Measurements from ENCODE around the gene ZNF367.
"Not testable (repeated sequence)": the region's sequence is repeated elsewhere in the genome, so short reads cannot be mapped to it uniquely, and the experiment has no call there.

The ZNF367 gene

GRCh38 chr9:96378187-96378586 is 40.0 kb downstream of the ZNF367 start:
- peaks cover 3% of the 10 kb centered on the region; the same call in 1 of the 2 replicates for H3K36me3 ChIP-seq (ENCODE audit: insufficient read depth, low read length)
- H3K4me1 ChIP-seq (ENCODE audit: insufficient read depth, low read length): peaks cover 11% of the 10 kb centered on the region
- H3K9me3 ChIP-seq (ENCODE audit: control insufficient read depth, insufficient read depth, low read length): no peaks in the 10 kb centered on the region
- no peak overlapping the region for H3K9ac ChIP-seq (ENCODE audit: low read depth, low read length)

- H3K9ac ChIP-seq (ENCODE audit: low read depth, low read length): no peak overlapping the region
- H3K36me3 ChIP-seq (ENCODE audit: insufficient read depth, low read length): peaks cover 3% of the 10 kb centered on the region; the same call in 1 of the 2 replicates
- H3K9me3 ChIP-seq (ENCODE audit: control insufficient read depth, insufficient read depth, low read length): no peaks in the 10 kb centered on the region
- H3K4me1 ChIP-seq (ENCODE audit: insufficient read depth, low read length): peaks cover 11% of the 10 kb centered on the region
Measured at GRCh38 chr9:96376891-96377874, 41.0 kb downstream of the ZNF367 start.

GRCh38 chr9:96375507-96375906 is 42.7 kb downstream of the ZNF367 start:
- not testable (repeated sequence) for H3K36me3 ChIP-seq (ENCODE audit: insufficient read depth, low read length); H3K9ac ChIP-seq (ENCODE audit: low read depth, low read length); H3K9me3 ChIP-seq (ENCODE audit: control insufficient read depth, insufficient read depth, low read length)
- H3K4me1 ChIP-seq (ENCODE audit: insufficient read depth, low read length): peaks cover 11% of the 10 kb centered on the region

GRCh38 chr9:96367943-96368342 is 50.2 kb downstream of the ZNF367 start:
- H3K36me3 ChIP-seq (ENCODE audit: insufficient read depth, low read length): no peaks in the 10 kb centered on the region; the same call in 1 of the 2 replicates
- no peak overlapping the region for H3K9ac ChIP-seq (ENCODE audit: low read depth, low read length)
- H3K4me1 ChIP-seq (ENCODE audit: insufficient read depth, low read length): no peaks in the 10 kb centered on the region
- H3K9me3 ChIP-seq (ENCODE audit: control insufficient read depth, insufficient read depth, low read length): no peaks in the 10 kb centered on the region

- Histone ChIP-seq H3K9ac (ENCODE audit: low read depth, low read length) (no peak overlapping the region), H3K4me1 (ENCODE audit: insufficient read depth, low read length) (no peaks in the 10 kb centered on the region), H3K9me3 (ENCODE audit: control insufficient read depth, insufficient read depth, low read length) (no peaks in the 10 kb centered on the region), H3K36me3 (ENCODE audit: insufficient read depth, low read length) (no peaks in the 10 kb centered on the region; the same call in none of the 2 replicates)
Measured at GRCh38 chr9:96363175-96363967, 54.8 kb downstream of the ZNF367 start.

GRCh38 chr9:96362119-96362518 is 56.1 kb downstream of the ZNF367 start:
- not testable (repeated sequence) for H3K36me3 ChIP-seq (ENCODE audit: insufficient read depth, low read length); H3K4me1 ChIP-seq (ENCODE audit: insufficient read depth, low read length); H3K9me3 ChIP-seq (ENCODE audit: control insufficient read depth, insufficient read depth, low read length); H3K9ac ChIP-seq (ENCODE audit: low read depth, low read length)

- H3K9ac ChIP-seq (ENCODE audit: low read depth, low read length): no peak overlapping the region
- H3K4me1 ChIP-seq (ENCODE audit: insufficient read depth, low read length): no peaks in the 10 kb centered on the region
- H3K36me3 ChIP-seq (ENCODE audit: insufficient read depth, low read length): no peaks in the 10 kb centered on the region; the same call in none of the 2 replicates
- no peaks in the 10 kb centered on the region for H3K9me3 ChIP-seq (ENCODE audit: control insufficient read depth, insufficient read depth, low read length)
Measured at GRCh38 chr9:96361668-96362067, 56.5 kb downstream of the ZNF367 start.

GRCh38 chr9:96360976-96361375 is 57.2 kb downstream of the ZNF367 start:
- no peaks in the 10 kb centered on the region for H3K4me1 ChIP-seq (ENCODE audit: insufficient read depth, low read length)
- no peaks in the 10 kb centered on the region for H3K9me3 ChIP-seq (ENCODE audit: control insufficient read depth, insufficient read depth, low read length)
- H3K36me3 ChIP-seq (ENCODE audit: insufficient read depth, low read length): no peaks in the 10 kb centered on the region; the same call in none of the 2 replicates
- H3K9ac ChIP-seq (ENCODE audit: low read depth, low read length): no peak overlapping the region

GRCh38 chr9:96360523-96360922 is 57.6 kb downstream of the ZNF367 start:
- not testable (repeated sequence) for H3K9me3 ChIP-seq (ENCODE audit: control insufficient read depth, insufficient read depth, low read length); H3K36me3 ChIP-seq (ENCODE audit: insufficient read depth, low read length); H3K9ac ChIP-seq (ENCODE audit: low read depth, low read length); H3K4me1 ChIP-seq (ENCODE audit: insufficient read depth, low read length)

- no peaks in the 10 kb centered on the region for H3K9me3 ChIP-seq (ENCODE audit: control insufficient read depth, insufficient read depth, low read length)
- H3K9ac ChIP-seq (ENCODE audit: low read depth, low read length): no peak overlapping the region
- peaks cover 12% of the 10 kb centered on the region for H3K36me3 ChIP-seq (ENCODE audit: insufficient read depth, low read length)
- peaks cover 5% of the 10 kb centered on the region for H3K4me1 ChIP-seq (ENCODE audit: insufficient read depth, low read length)
Measured at GRCh38 chr9:96350866-96351265, 67.3 kb downstream of the ZNF367 start.

- Histone ChIP-seq H3K9ac (ENCODE audit: low read depth, low read length) (no peak overlapping the region), H3K9me3 (ENCODE audit: control insufficient read depth, insufficient read depth, low read length) (no peaks in the 10 kb centered on the region), H3K36me3 (ENCODE audit: insufficient read depth, low read length) (peaks cover 10% of the 10 kb centered on the region), H3K4me1 (ENCODE audit: insufficient read depth, low read length) (peaks cover 29% of the 10 kb centered on the region)
Measured at GRCh38 chr9:96348261-96348660, 69.9 kb downstream of the ZNF367 start.

GRCh38 chr9:96345551-96345950 is 72.6 kb downstream of the ZNF367 start:
- Histone ChIP-seq H3K9ac (ENCODE audit: low read depth, low read length) (no peak overlapping the region), H3K36me3 (ENCODE audit: insufficient read depth, low read length) (peaks cover 7% of the 10 kb centered on the region), H3K4me1 (ENCODE audit: insufficient read depth, low read length) (peaks cover 36% of the 10 kb centered on the region), H3K9me3 (ENCODE audit: control insufficient read depth, insufficient read depth, low read length) (no peaks in the 10 kb centered on the region)

GRCh38 chr9:96344458-96345180 is 73.6 kb downstream of the ZNF367 start:
- Histone ChIP-seq H3K9me3 (ENCODE audit: control insufficient read depth, insufficient read depth, low read length) (no peaks in the 10 kb centered on the region), H3K9ac (ENCODE audit: low read depth, low read length) (no peak overlapping the region), H3K4me1 (ENCODE audit: insufficient read depth, low read length) (peaks cover 42% of the 10 kb centered on the region), H3K36me3 (ENCODE audit: insufficient read depth, low read length) (peaks cover 7% of the 10 kb centered on the region)

Data from ES-I3 (cell line).